GM12878 (cell line): ENCODE data around the gene HIRIP3. TPM values are rescaled to one million over a fixed set of nuclear protein-coding genes. Genes with fewer than 3 reads are reported as not detected.

Source experiments
- CBFB ChIP-seq: IDR thresholded peaks from 2 replicates; pipeline ENCODE4 v1.6.1; 2016; ENCODE audit warnings: antibody characterized with exemption, low read depth
- CEBPB ChIP-seq, 2 experiments: fragments of 150-350 bp in 1 of 2; IDR thresholded peaks; 2 replicates each; pipeline ENCODE4 v1.6.1; 2012 to 2014; ENCODE audit warnings: low read depth in 2 of 2, low read length in 2 of 2, borderline replicate concordance in 1 of 2, inconsistent platforms in 1 of 2
- CHD1 ChIP-seq: IDR thresholded peaks from 2 replicates; pipeline ENCODE4 v1.6.1; 2012; ENCODE audit warnings: low read depth, low read length, improper control_type of control experiment
- CHD4 ChIP-seq: fragments of 200-600 bp; sonication (generic); IDR thresholded peaks from 2 replicates; pipeline ENCODE4 v1.6.1; 2016; ENCODE audit warnings: mild to moderate bottlenecking
- ETV6 ChIP-seq, 2 experiments: fragments of 450-650 bp in 1 of 2; IDR thresholded peaks in 1 of 2; conservative IDR thresholded peaks in 1 of 2; 2 replicates each; pipeline ENCODE4 v1.6.1; 2014; ENCODE audit warnings: antibody characterized with exemption in 1 of 2, borderline replicate concordance in 1 of 2, low read depth in 1 of 2, mild to moderate bottlenecking in 1 of 2, moderate library complexity in 1 of 2
- FOXK2 ChIP-seq: fragments of 450-650 bp; IDR thresholded peaks from 2 replicates; pipeline ENCODE4 v1.6.1; 2017; ENCODE audit warnings: mild to moderate bottlenecking, moderate library complexity
- GABPA ChIP-seq: IDR thresholded peaks from 2 replicates; pipeline ENCODE4 v1.6.1; 2014; ENCODE audit warnings: antibody characterized with exemption, low read depth, mild to moderate bottlenecking, inconsistent platforms
- HDAC2 ChIP-seq: fragments of 200-600 bp; sonication (generic); IDR thresholded peaks from 2 replicates; pipeline ENCODE4 v1.6.1; 2017
- IKZF1 ChIP-seq: fragments of 450-650 bp; conservative IDR thresholded peaks from 2 replicates; pipeline ENCODE4 v1.6.1; 2017; ENCODE audit warnings: antibody characterized with exemption, mild to moderate bottlenecking
- IKZF2 ChIP-seq, 2 experiments: fragments of 450-650 bp; IDR thresholded peaks; 2 replicates each; pipeline ENCODE4 v1.6.1; 2017; ENCODE audit warnings: mild to moderate bottlenecking in 2 of 2, moderate library complexity in 2 of 2
- MAX ChIP-seq: IDR thresholded peaks from 2 replicates; pipeline ENCODE4 v1.6.1; 2012; ENCODE audit warnings: low read depth, low read length, improper control_type of control experiment
- MEF2A ChIP-seq: IDR thresholded peaks from 2 replicates; pipeline ENCODE4 v1.6.1; 2011; ENCODE audit warnings: low read depth, mild to moderate bottlenecking, low read length, moderate library complexity; ENCODE audit not compliant: insufficient read depth
- NFIC ChIP-seq: IDR thresholded peaks from 2 replicates; pipeline ENCODE4 v1.6.1; 2012; ENCODE audit warnings: low read depth, mild to moderate bottlenecking, inconsistent platforms, low read length, moderate library complexity
- NR2C2 ChIP-seq: IDR thresholded peaks from 2 replicates; pipeline ENCODE4 v1.6.1; 2011; ENCODE audit warnings: borderline replicate concordance, low read depth; ENCODE audit not compliant: control insufficient read depth, insufficient read length
- POLR2A ChIP-seq: IDR thresholded peaks from 2 replicates; pipeline ENCODE4 v1.6.1; 2011; ENCODE audit warnings: low read depth, mild to moderate bottlenecking, low read length
- POLR2AphosphoS5 ChIP-seq: IDR thresholded peaks from 2 replicates; pipeline ENCODE4 v1.6.1; 2011; ENCODE audit warnings: mild to moderate bottlenecking, low read length, inconsistent platforms
- RAD51 ChIP-seq: fragments of 450-650 bp; IDR thresholded peaks from 2 replicates; pipeline ENCODE4 v1.6.1; 2016; ENCODE audit warnings: moderate library complexity, mild to moderate bottlenecking, inconsistent platforms
- RUNX3 ChIP-seq: IDR thresholded peaks from 2 replicates; pipeline ENCODE4 v1.6.1; 2012; ENCODE audit warnings: low read length, inconsistent platforms
- TCF12 ChIP-seq: IDR thresholded peaks from 2 replicates; pipeline ENCODE4 v1.6.1; 2011; ENCODE audit warnings: low read depth, mild to moderate bottlenecking, low read length
- YY1 ChIP-seq: IDR thresholded peaks from 2 replicates; pipeline ENCODE4 v1.6.1; 2011; ENCODE audit warnings: low read depth, mild to moderate bottlenecking, low read length
- ZNF687 ChIP-seq: fragments of 450-650 bp; IDR thresholded peaks from 2 replicates; pipeline ENCODE4 v1.6.1; 2017; ENCODE audit warnings: mild to moderate bottlenecking, moderate library complexity
- polyA plus RNA-seq, 11 experiments: library from polyadenylated mRNA; depleted of rRNA in 4 of 11; unstranded in 6 of 11; stranded (reverse) in 5 of 11; fragments of >200 nt; fragmentation: Nextera tagmentation in 4 of 11; fragmentation: Illumina TruSeq in 1 of 11; extraction: Ambion mirVana in 4 of 11; extraction: Trizol in 1 of 11; gene quantifications; 1 replicate in 1 of 11; 2 replicates in 10 of 11; pipeline versions ENCODE4 v1.2.1 to v1.2.3, GENCODE V29; 2011 to 2016; ENCODE audit warnings: inconsistent platforms in 2 of 11, missing spikeins in 2 of 11, low read depth in 1 of 11
- total RNA-seq, 4 experiments: library from RNA; depleted of rRNA in 3 of 4; stranded (reverse); fragments of >200 nt in 3 of 4; fragmentation: Illumina TruSeq in 1 of 4; extraction: Trizol in 1 of 4; gene quantifications; 2 replicates each; pipeline versions ENCODE4 v1.2.1 to v1.2.3, GENCODE V29; 2013 to 2021
- TF ChIP-seq, protein P1 (sequence below): fragments of 450-650 bp; IDR thresholded peaks from 2 replicates; pipeline ENCODE4 v1.6.1; 2017; ENCODE audit warnings: mild to moderate bottlenecking, low read depth, inconsistent platforms; ENCODE audit not compliant: poor library complexity, severe bottlenecking
- TF ChIP-seq, protein P2 (sequence below): fragments of 450-650 bp; IDR thresholded peaks from 2 replicates; pipeline ENCODE4 v1.6.1; 2017; ENCODE audit warnings: low read depth, mild to moderate bottlenecking, moderate library complexity

HIRIP3 gene
- total and polyA plus RNA-seq, 10 of the 15 experiments (the other 5 are each of a cell fraction or from before 2014, with no cell fraction given): 4.1 to 43.5 (median 23.9) TPM

- TF ChIP-seq, protein P1, sequence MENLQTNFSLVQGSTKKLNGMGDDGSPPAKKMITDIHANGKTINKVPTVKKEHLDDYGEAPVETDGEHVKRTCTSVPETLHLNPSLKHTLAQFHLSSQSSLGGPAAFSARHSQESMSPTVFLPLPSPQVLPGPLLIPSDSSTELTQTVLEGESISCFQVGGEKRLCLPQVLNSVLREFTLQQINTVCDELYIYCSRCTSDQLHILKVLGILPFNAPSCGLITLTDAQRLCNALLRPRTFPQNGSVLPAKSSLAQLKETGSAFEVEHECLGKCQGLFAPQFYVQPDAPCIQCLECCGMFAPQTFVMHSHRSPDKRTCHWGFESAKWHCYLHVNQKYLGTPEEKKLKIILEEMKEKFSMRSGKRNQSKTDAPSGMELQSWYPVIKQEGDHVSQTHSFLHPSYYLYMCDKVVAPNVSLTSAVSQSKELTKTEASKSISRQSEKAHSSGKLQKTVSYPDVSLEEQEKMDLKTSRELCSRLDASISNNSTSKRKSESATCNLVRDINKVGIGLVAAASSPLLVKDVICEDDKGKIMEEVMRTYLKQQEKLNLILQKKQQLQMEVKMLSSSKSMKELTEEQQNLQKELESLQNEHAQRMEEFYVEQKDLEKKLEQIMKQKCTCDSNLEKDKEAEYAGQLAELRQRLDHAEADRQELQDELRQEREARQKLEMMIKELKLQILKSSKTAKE: no peak
- TF ChIP-seq MAX (peak; percentile 55; the same call in 1 of the 2 replicates), ETV6 (conservative IDR thresholded peaks at IDR 0.05 in 1 of 2, IDR thresholded peaks at IDR 0.05 in 1 of 2; ENCODE audit: borderline replicate concordance in 1 of 2, low read depth in 1 of 2) (peak in 1 of 2 experiments; percentile 28; a peak in 1 of 4 replicates), ZNF687 (0 out of 2 replicates have a peak, but pooled peaks have one; percentile 44), CEBPB (IDR thresholded peaks at IDR 0.05; ENCODE audit: borderline replicate concordance in 1 of 2, low read depth in 2 of 2, low read length in 2 of 2) (no peak), HDAC2 (no peak), MEF2A (0 out of 2 replicates have a peak, but pooled peaks have one; percentile 26), NR2C2 (no peak), POLR2AphosphoS5 (peak; percentile 59; the same call in 1 of the 2 replicates), CBFB (peak; percentile 60; the same call in 1 of the 2 replicates), FOXK2 (peak; percentile 44; the same call in 1 of the 2 replicates), CHD1 (no peak), POLR2A (peak; percentile 86), GABPA (peak; percentile 75), CHD4 (no peak), RUNX3 (peak; percentile 65; the same call in 1 of the 2 replicates), IKZF2 (IDR thresholded peaks at IDR 0.05) (no peak), YY1 (peak; percentile 97), TCF12 (peak; percentile 11; the same call in 1 of the 2 replicates), RAD51 (peak; percentile 73), NFIC (no peak), IKZF1 (peak; percentile 89)
- TF ChIP-seq, protein P2, sequence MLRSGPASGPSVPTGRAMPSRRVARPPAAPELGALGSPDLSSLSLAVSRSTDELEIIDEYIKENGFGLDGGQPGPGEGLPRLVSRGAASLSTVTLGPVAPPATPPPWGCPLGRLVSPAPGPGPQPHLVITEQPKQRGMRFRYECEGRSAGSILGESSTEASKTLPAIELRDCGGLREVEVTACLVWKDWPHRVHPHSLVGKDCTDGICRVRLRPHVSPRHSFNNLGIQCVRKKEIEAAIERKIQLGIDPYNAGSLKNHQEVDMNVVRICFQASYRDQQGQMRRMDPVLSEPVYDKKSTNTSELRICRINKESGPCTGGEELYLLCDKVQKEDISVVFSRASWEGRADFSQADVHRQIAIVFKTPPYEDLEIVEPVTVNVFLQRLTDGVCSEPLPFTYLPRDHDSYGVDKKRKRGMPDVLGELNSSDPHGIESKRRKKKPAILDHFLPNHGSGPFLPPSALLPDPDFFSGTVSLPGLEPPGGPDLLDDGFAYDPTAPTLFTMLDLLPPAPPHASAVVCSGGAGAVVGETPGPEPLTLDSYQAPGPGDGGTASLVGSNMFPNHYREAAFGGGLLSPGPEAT: peak; percentile 10
Measured at GRCh38 chr16:29995911-29996765, 721 bp upstream of the HIRIP3 start, which contains the start of gene INO80E (continued).
